Erythroblast (primary cell): ENCODE data around the gene HEMGN.

ENCODE experiments used
- DNase-seq, 2 experiments: peaks; one replicate each; lab custom pipeline; 2025; lab: John Stamatoyannopoulos, UW
- GATA1 ChIP-seq: IDR thresholded peaks from 2 replicates; pipeline ENCODE4 v1.6.1; 2011; ENCODE audit warnings: low read depth, mild to moderate bottlenecking, control low read depth, low read length, moderate library complexity
- POLR2A ChIP-seq: IDR thresholded peaks from 2 replicates; pipeline ENCODE4 v1.6.1; 2011; ENCODE audit warnings: mild to moderate bottlenecking, low read length

HEMGN gene

DNA sequence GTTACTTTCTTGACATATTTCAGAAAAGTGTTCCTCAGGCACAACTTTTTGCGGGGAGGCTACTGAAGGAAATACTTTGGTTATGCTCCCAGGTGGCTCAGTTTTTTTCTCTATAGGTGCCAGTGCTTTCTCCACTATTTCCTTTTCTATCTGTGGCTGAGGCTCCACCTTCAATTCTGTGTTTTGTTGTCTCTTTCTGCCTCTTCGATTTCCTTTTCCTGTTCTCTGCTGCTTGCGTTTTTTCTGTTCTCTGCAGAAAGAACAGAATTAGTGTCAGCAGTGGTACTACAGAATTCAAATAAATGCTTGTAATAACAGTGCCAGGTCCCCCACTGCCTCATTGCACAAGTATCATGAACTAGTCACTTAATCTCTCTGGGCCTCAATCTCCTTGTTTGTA lies 7.0 kb downstream of the HEMGN start:
- DNase-seq: no peak
- no peak for TF ChIP-seq POLR2A
- no peak for TF ChIP-seq GATA1

DNA sequence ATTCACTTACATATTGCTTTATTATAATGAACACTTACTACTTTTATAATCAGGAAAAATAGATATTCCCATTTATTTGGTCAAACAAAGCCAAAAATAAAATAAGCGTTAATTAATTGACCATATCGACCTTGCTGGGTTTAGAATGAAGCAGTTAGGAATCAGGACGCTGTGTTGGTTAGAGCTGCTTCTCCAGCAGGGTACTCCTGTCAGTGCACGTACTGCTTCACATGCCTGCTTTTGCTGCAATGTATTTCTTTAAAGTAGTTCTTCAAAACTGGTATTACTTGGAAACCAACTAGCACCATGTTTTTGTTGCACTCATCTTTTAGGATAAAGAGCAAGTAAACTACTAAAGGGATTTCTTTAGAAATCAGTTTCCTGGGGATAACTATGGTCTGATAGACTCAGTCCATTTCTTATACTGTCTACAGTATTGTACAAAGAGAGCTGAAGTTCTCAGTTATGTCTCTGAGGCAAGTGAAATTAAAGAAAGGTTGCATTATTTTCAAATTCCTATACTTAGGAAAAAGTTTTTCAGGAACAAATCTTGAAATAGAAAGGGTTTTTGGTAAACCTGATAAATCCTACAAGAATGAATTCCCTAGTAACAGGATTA lies 8.9 kb downstream of the HEMGN start:
- no peak for TF ChIP-seq POLR2A
- TF ChIP-seq GATA1: no peak
- DNase-seq: no peak

DNA sequence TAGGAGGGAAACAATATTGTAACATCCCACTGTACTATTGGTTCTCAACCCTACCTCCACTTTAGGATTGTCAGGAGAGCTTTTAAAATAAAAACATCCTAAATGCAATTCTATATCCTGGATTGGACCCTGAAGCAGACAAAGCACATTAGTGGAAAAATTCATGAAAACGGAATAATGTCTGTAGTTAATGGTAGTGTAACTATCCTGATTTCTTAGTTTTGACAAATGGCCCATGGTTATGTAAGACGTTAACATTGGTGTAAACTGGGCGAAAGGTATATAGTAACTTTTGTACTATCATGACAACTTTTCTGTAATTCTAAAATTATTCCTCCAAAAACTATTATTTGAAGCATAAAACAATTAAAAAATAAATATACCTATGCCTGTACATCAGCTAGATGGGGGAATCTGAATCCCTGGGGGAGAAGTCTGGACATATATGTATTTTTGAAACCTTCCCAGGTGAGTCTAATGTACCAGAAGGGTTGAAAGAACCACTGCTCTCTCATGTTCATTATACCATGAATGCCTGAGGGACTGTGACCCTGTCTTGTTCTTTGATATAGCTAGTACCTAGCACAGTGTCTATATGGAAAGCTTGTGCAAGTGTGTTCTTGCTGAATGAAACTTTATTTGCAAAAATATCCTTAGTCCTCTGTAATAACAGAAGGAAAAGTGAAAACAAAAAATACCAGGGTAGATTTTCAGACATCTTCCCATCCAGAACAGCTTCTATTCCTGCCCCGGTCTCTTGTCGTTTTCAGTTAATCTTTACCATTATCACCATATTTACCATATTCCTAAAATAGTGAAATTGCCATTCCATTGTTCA lies 12.3 kb downstream of the HEMGN start:
- no peak for DNase-seq
- TF ChIP-seq GATA1 (no peak), POLR2A (peak; percentile 45)

DNA sequence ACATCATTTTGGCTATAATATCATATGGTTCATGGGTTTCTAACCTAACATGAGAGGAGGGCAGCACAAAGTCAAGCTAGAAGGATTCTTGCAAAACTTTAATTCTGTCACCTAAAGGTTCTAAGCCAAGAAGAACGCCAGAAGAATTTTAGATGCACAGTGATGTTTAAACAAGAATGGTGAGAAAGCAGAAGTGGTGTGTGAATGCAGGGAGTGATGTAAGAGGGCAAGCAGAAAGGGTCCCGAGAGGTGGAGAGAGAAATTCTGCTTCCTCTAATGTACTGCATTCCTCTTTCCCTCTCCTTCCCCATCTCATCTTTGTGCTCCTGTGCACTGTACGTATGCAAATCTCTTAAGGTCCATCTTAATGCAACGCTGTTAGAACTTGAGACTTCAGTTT lies 13.6 kb downstream of the HEMGN start:
- peak; percentile 12 for TF ChIP-seq POLR2A
- no peak for TF ChIP-seq GATA1

DNA sequence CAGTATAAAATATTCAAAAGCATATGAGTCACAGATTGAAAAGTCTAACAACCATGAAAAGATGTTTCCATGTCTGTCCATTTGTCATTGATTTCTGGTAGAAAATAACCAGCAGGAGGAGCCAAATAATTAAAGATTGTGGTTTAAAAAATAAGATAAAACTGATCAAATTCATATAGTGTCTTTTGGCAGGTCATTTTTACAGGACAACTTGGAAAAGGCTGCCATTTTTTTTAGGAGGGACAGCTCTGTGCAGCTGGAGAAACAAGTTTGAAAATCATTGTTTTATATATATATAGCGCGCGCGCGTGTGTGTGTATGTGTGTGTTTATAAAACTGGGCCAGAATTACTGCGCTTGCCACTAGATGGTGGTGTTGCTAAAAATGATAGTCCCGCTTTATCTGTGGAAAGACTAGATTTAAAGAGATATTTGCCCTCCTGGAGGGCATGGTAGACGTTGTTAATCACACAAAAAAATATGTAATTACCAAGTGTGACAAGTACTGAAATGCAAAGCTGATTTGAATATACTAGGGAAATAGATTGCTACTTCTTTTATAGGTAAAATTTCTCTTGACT lies 14.4 kb downstream of the HEMGN start:
- no peak for TF ChIP-seq GATA1
- TF ChIP-seq POLR2A: no peak
- DNase-seq: peak; percentile 87 to 91

More for the DNA sequence above, 13.6 kb downstream of the HEMGN start:
- no peak for DNase-seq

DNA sequence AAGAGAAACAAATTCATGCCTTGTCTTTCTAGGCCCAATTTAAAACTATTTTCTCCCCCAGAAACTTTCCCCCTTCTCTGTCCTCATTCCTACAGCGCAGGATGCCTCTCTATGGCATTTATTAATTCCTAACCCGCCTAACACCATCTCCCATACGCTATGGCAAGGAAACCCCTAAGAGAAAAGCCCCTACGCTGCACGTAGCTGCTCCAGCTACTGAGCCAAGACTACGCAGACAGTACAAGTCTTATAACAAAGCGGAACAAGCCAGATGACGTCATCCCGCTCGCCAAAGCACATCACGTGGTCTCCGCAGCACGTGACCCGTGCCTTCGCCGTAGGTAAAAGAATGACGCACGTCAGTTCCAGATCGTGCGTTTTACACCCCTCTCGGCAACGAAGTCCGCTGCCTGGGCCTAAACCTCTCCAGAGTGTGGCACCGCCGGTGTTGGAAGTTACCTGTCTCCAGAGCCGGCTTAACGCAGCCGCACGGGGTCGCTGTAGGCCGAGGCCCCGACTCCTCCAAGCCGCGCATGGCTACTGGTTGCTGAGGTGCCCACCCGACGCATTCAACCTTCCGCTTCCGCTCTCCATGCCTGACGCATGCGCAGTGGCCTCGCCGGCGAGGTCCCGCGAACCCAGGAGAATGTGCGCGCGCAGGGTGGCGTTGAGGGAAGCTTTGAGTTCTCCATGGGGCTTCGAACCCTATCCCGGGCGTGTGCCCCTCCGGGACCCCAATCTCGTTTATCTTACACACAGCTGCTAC lies 15.8 kb downstream of the HEMGN start, which contains the start of gene TRMO:
Gene TRMO (minus strand): TSS at position 542 of the 766 bp plus-strand sequence. CDS start 7 bp downstream, at position 535.
- DNase-seq: peak; percentile 99 to 100
- peak; percentile 99 for TF ChIP-seq POLR2A
- TF ChIP-seq GATA1: no peak

DNA sequence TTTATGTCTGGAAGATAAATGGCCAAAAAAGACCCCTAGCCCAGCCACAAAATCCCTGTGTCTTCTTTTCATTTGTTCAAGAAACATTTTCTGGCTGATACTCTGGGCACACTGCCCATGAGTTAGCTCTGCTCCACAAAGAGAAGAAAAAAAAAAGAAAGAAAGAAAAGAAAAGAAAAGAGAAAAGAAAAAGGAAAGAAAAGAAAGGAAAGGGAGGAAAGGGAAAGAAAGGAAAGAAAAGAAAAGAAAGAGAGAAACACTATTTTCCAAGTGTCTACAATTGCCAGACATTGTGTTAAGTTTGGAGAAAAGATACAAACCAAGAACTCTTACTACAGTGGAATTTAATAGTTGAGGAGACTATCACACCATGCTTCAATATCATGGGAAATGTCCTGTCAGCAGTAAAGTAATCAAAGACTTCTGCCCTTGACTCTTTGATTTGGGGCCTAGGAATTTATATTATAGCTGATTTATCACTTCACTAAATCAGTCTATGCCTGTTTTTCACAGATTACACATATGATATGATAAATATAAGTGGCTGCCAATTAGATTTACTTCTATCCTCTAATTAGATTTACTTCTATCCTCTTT lies 18.7 kb downstream of the HEMGN start:
- TF ChIP-seq GATA1: no peak
- TF ChIP-seq POLR2A: no peak
- DNase-seq: no peak

DNA sequence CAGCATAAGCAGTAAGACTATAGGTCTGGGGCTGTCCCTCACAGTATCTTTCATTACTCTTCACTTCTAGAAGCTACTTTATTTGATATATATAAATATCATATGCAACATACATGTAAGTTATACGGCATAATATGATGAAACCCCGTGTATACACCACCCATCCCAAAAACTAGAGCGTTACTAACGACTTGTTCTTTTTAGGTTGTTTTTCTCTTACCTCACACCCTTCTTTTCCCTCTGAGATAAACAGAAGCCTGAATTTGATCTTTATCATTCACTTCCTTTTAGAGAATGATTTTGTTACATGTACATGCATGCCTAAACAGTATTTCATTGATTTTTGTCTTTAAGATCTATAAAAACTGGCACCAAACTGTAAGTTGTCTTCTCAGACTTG lies 19.4 kb downstream of the HEMGN start:
- DNase-seq: peak in 1 of 2 experiments; percentile 26
- TF ChIP-seq POLR2A (no peak), GATA1 (no peak)

DNA sequence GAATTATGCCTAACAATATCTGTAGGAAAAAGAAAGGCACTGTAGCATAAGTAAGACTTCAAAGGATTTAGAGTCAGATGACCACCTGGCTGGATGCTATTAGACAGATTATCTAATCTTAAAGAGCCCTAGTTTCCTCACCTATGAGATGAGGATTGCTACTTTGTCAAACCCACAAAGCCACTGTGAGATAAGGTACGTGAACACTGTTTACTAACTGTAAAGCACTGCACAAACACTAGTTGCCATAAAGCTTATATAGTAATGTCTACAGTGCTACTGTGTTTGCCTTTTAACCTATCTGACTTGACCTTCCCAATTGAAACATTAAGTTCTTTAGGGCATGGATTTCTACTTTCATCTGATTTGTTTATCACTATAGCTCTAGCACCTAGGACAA lies 26.0 kb downstream of the HEMGN start:
- no peak for TF ChIP-seq POLR2A
- no peak for TF ChIP-seq GATA1
- no peak for DNase-seq

DNA sequence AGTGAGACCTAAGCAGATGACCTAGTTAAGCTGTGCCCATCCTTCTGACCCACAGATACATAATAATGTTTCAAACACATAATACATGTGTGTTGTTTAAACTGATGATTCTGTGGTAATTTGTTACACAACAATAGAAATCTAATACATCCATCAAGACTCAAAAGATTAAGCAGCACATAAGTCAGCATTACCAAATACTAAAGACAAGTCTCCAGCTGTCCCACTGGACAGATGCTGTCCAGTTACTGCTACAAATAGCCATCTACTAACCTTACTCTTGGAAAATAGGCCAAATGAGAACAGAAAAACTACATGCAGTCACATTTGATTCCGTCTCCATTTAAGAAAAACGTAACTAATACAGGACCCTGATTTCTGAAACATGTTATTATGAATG lies 26.4 kb downstream of the HEMGN start:
- TF ChIP-seq GATA1 (no peak), POLR2A (no peak)
- DNase-seq: no peak

DNA sequence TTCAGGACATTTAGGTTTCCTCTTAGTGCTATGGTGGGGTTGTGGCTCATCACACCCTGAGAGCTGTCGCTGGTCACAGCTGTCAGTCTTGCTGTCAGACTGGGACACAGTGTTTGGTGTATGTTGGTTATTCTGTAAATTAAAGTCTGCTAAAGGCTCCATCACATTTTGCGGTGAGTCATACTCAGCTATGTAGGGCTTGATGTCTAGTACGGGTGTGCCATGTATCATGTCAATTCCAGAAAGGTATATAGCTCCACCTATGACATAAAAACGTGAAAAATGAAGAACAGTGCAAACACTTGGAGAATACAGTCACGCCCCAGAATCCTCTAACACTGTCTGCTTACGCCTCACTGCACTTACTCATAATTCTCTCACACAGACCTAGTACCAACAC lies 27.6 kb downstream of the HEMGN start:
- no peak for DNase-seq
- TF ChIP-seq GATA1 (no peak), POLR2A (no peak)

DNA sequence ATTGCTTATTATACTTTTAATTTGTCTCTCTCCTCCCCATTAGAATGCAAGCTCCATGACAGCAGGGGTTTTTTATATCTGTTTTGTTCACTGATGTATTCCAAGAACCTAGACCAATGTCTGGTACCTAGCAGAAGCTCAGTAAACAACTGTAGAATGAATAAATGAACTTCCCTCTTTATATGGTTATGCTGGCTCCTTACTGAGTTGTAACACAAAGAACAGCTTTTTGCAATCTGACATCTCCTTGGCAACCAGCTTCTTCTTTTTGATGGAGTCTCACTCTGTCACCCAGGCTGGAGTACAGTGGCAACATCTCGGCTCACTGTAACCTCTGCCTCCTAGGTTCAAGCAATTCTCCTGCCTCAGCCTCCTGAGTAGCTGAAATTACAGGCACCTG lies 29.3 kb downstream of the HEMGN start:
- TF ChIP-seq GATA1 (no peak), POLR2A (no peak)
- no peak for DNase-seq

DNA sequence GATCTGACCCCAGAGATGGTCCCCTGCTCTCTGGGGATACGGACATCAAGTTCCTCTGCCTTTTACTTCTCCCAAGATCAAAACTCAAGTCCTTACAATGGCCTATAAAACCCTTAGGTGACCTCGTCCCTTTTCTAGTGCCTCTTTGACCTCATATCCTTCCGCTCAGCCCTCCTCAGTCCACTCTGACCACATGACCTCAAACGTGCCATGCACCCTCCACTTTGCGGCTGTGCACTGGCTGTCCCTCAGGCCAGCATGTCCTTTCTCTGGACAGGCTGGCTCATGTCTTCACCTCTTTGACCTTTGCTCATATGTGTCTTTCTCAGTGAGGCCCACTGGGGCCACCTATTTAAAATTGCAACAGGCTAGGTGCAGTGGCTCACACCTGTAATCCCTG lies 30.3 kb downstream of the HEMGN start:
- DNase-seq: no peak
- TF ChIP-seq GATA1: no peak
- TF ChIP-seq POLR2A: no peak
